ENCODE measurements around the gene ZBTB20.
A peak's percentile ranks its signal among the peaks of the same experiment; 100 is the strongest.
"Not testable (repeated sequence)": the region's sequence is repeated elsewhere in the genome, so short reads cannot be mapped to it uniquely, and the experiment has no call there.

ZBTB20 gene

GRCh38 chr3:114714237-114714636, 432.9 kb downstream of the ZBTB20 start:
- no peak for DNase-seq (ENCODE audit: low spot score)

- no peak for DNase-seq (ENCODE audit: low spot score)
Measured at GRCh38 chr3:114712728-114713492, 434.2 kb downstream of the ZBTB20 start.

- no peak for DNase-seq (ENCODE audit: low spot score)
Measured at GRCh38 chr3:114711321-114711886, 435.7 kb downstream of the ZBTB20 start.

- no peak for DNase-seq (ENCODE audit: low spot score)
Measured at GRCh38 chr3:114709102-114709501, 438.0 kb downstream of the ZBTB20 start.

GRCh38 chr3:114707252-114707860, 439.7 kb downstream of the ZBTB20 start:
- DNase-seq (ENCODE audit: low spot score) = no peak

GRCh38 chr3:114706591-114707232, 440.4 kb downstream of the ZBTB20 start:
- peak; percentile 24 for DNase-seq (ENCODE audit: low spot score)

- no peak for DNase-seq (ENCODE audit: low spot score)
Measured at GRCh38 chr3:114700637-114701234, 446.4 kb downstream of the ZBTB20 start.

- DNase-seq (ENCODE audit: low spot score) = no peak
Measured at GRCh38 chr3:114698146-114699105, 448.7 kb downstream of the ZBTB20 start.

GRCh38 chr3:114697401-114697800, 449.7 kb downstream of the ZBTB20 start:
- DNase-seq (ENCODE audit: low spot score) = no peak

- no peak for DNase-seq (ENCODE audit: low spot score)
Measured at GRCh38 chr3:114694251-114694650, 452.8 kb downstream of the ZBTB20 start.

- DNase-seq (ENCODE audit: low spot score) = peak; percentile 36
Measured at GRCh38 chr3:114691871-114692270, 455.2 kb downstream of the ZBTB20 start.

GRCh38 chr3:114690911-114691310, 456.2 kb downstream of the ZBTB20 start:
- no peak for DNase-seq (ENCODE audit: low spot score)

GRCh38 chr3:114687151-114687550, 459.9 kb downstream of the ZBTB20 start:
- DNase-seq (ENCODE audit: low spot score) = no peak

- no peak for DNase-seq (ENCODE audit: low spot score)
Measured at GRCh38 chr3:114686621-114687020, 460.5 kb downstream of the ZBTB20 start.

GRCh38 chr3:114685161-114685560, 461.9 kb downstream of the ZBTB20 start:
- no peak for DNase-seq (ENCODE audit: low spot score)

GRCh38 chr3:114680299-114680698, 466.8 kb downstream of the ZBTB20 start:
- DNase-seq (ENCODE audit: low spot score) = no peak

GRCh38 chr3:114679773-114680172, 467.3 kb downstream of the ZBTB20 start:
- not testable (repeated sequence) for DNase-seq (ENCODE audit: low spot score)

GRCh38 chr3:114675104-114675503, 472.0 kb downstream of the ZBTB20 start:
- no peak for DNase-seq (ENCODE audit: low spot score)

- DNase-seq (ENCODE audit: low spot score) = no peak
Measured at GRCh38 chr3:114674036-114674435, 473.1 kb downstream of the ZBTB20 start.

- DNase-seq (ENCODE audit: low spot score) = no peak
Measured at GRCh38 chr3:114673481-114673880, 473.6 kb downstream of the ZBTB20 start.
